ENCODE results near the gene TRIM46. TPM values are rescaled to one million over a fixed set of nuclear protein-coding genes. Genes with fewer than 3 reads are reported as not detected.

Gene TRIM46
- total and polyA plus RNA-seq, 2 experiments from 2014 or later = 8.1 to 15.4 TPM

- TF ChIP-seq ZNF462 (CRISPR knock-in tag; IDR thresholded peaks at IDR 0.05) (no peak), ETS1 (IDR thresholded peaks at IDR 0.05) (peak; percentile 97)
Observed at GRCh38 chr1:155139895-155140629, 33.6 kb upstream of the TRIM46 start, which contains the start of gene DPM3 (continued).

GRCh38 chr1:155140630-155140953, 33.1 kb upstream of the TRIM46 start:
- ATAC-seq = no peak
- H3K4me3 Mint-ChIP-seq = peak overlapping the region; percentile 96
- peak overlapping the region; percentile 98 for H3K4me2 ChIP-seq
- TF ChIP-seq CTCF (conservative IDR thresholded peaks at IDR 0.05; ENCODE audit: low read depth in 2 of 2) (no peak), ZNF114 (CRISPR knock-in tag; IDR thresholded peaks at IDR 0.05) (no peak), CREB1 (CRISPR knock-in tag; IDR thresholded peaks at IDR 0.05; ENCODE audit: low read depth) (no peak), ZNF462 (CRISPR knock-in tag; IDR thresholded peaks at IDR 0.05) (no peak)

More at GRCh38 chr1:155140630-155140953, 33.1 kb upstream of the TRIM46 start:
- H3K4me1 Mint-ChIP-seq = peaks cover 7% of the 10 kb centered on the region; the same call in 2 of the 3 replicates
- H3K27ac Mint-ChIP-seq = peak overlapping the region; percentile 93
- peak overlapping the region; percentile 40; the same call in 1 of the 2 replicates for H2AFZ ChIP-seq
- peaks cover 24% of the 10 kb centered on the region; the same call in 1 of the 2 replicates for H3F3A ChIP-seq (replicated peaks; ENCODE audit: low read depth)
- peaks cover 22% of the 10 kb centered on the region for H3K79me2 ChIP-seq (replicated peaks; ENCODE audit: insufficient read depth)
- no peak overlapping the region for H3K27ac ChIP-seq (ENCODE audit: low read depth)
- peaks cover 13% of the 10 kb centered on the region for H3K36me3 Mint-ChIP-seq (ENCODE audit: low read depth)
- no peaks in the 10 kb centered on the region for H3K9me3 Mint-ChIP-seq
- peaks cover 10% of the 10 kb centered on the region for H3K4me1 ChIP-seq (ENCODE audit: insufficient read depth)
- peaks cover 11% of the 10 kb centered on the region for H3K27me3 Mint-ChIP-seq (ENCODE audit: insufficient read depth, low read depth, poor library complexity)
- no peaks in the 10 kb centered on the region for H3K9me2 ChIP-seq (ENCODE audit: insufficient read depth)
- peak overlapping the region; percentile 86 for H3K4me3 ChIP-seq
- DNase-seq (ENCODE audit: low spot score) = no peak
- H4K20me1 ChIP-seq (replicated peaks; ENCODE audit: insufficient read depth) = peaks cover 13% of the 10 kb centered on the region
- H3K36me3 ChIP-seq (ENCODE audit: insufficient read depth) = no peaks in the 10 kb centered on the region
- peaks cover 5% of the 10 kb centered on the region for H3K27me3 ChIP-seq (ENCODE audit: insufficient read depth)

Measured in GM23338 (cell line).